B cell (primary cell): Measurements from ENCODE around the gene GIT1. TPM values are rescaled to one million over a fixed set of nuclear protein-coding genes. Genes with fewer than 3 reads are reported as not detected.

Source experiments
- ATAC-seq: fragments of 200-7000 bp; cut with Tn5 transposase; one replicate; pipeline ENCODE4 v1.10.0; 2021; ENCODE audit warnings: low read depth, mild to moderate bottlenecking, moderate number of reproducible peaks, moderate library complexity
- CTCF ChIA-PET: fragments of 350-600 bp; sonication (Branson Sonifier 250); formaldehyde crosslinking; loops from one replicate; lab custom pipeline; 2021; ENCODE audit warnings: antibody characterized with exemption, inconsistent platforms; lab: Charles Lee
- POLR2A ChIA-PET: fragments of 350-600 bp; sonication (Branson Sonifier 250); formaldehyde crosslinking; loops from one replicate; lab custom pipeline; 2021; ENCODE audit warnings: antibody characterized with exemption; lab: Charles Lee
- DNase-seq: peaks from one replicate; pipeline ENCODE4 v3.0.0; 2013
- H2AFZ ChIP-seq: 2 replicates; pipeline ENCODE4 v1.6.1; 2012; ENCODE audit warnings: mild to moderate bottlenecking, low read depth, low read length; ENCODE audit not compliant: insufficient read depth, poor library complexity, severe bottlenecking
- H3K27ac ChIP-seq, 2 donors: 1 replicate in 1 of 2; 2 replicates in 1 of 2; pipeline ENCODE4 v1.5.1; 2012 to 2013; ENCODE audit warnings: low read length in 2 of 2, mild to moderate bottlenecking in 2 of 2, moderate library complexity in 1 of 2
- H3K27me3 ChIP-seq, 4 experiments: fragments of 200-600 bp in 1 of 4; sonication (generic) in 1 of 4; replicated peaks in 1 of 4; 1 replicate in 2 of 4; 2 replicates in 2 of 4; pipeline versions ENCODE4 v1.6.1 to v1.7.0; 2013 to 2016; ENCODE audit warnings: low read length in 3 of 4, mild to moderate bottlenecking in 2 of 4, mixed read lengths in 1 of 4, moderate library complexity in 1 of 4; ENCODE audit not compliant: insufficient read depth in 4 of 4, control insufficient read depth in 3 of 4; ENCODE audit errors: control extremely low read depth in 1 of 4
- H3K36me3 ChIP-seq, 2 experiments: replicated peaks in 1 of 2; 1 replicate in 1 of 2; 2 replicates in 1 of 2; pipeline versions ENCODE4 v1.6.1 to v1.7.1; 2013; ENCODE audit warnings: low read length in 1 of 2; ENCODE audit not compliant: insufficient read depth in 2 of 2, control insufficient read depth in 1 of 2; ENCODE audit errors: control extremely low read depth in 1 of 2, extremely low read depth in 1 of 2
- H3K4me1 ChIP-seq, 2 donors: fragments of 200-600 bp in 1 of 2; sonication (generic) in 1 of 2; 1 replicate in 1 of 2; 2 replicates in 1 of 2; pipeline versions ENCODE4 v1.5.1 to v1.6.1; 2013 to 2017; ENCODE audit warnings: low read length in 2 of 2; ENCODE audit not compliant: control insufficient read depth in 2 of 2, insufficient read depth in 2 of 2
- H3K4me2 ChIP-seq: replicated peaks from 2 replicates; pipeline ENCODE3; 2012; ENCODE audit warnings: mild to moderate bottlenecking, low read depth, low read length; ENCODE audit not compliant: poor library complexity, severe bottlenecking
- H3K4me3 ChIP-seq, 5 experiments: fragments of 200-600 bp in 1 of 5; sonication (generic) in 1 of 5; 1 replicate in 3 of 5; 2 replicates in 2 of 5; pipeline versions ENCODE4 v1.5.1 to v1.7.0; 2011 to 2016; ENCODE audit warnings: low read length in 4 of 5, mild to moderate bottlenecking in 4 of 5, low read depth in 2 of 5, control low read depth in 1 of 5, moderate library complexity in 1 of 5; ENCODE audit not compliant: insufficient read depth in 1 of 5; ENCODE audit errors: control extremely low read depth in 1 of 5, extremely low read depth in 1 of 5
- H3K79me2 ChIP-seq: fragments of 200-600 bp; sonication (generic); one replicate; pipeline ENCODE4 v1.6.0; 2016; ENCODE audit warnings: low read length; ENCODE audit not compliant: control insufficient read depth, insufficient read depth
- H3K9ac ChIP-seq: fragments of 200-600 bp; sonication (generic); 2 replicates; pipeline ENCODE4 v1.6.1; 2017; ENCODE audit warnings: mild to moderate bottlenecking, low read length, moderate library complexity
- H3K9me3 ChIP-seq, 3 donors: one replicate each; pipeline versions ENCODE4 v1.6.1 to v1.7.1; 2013; ENCODE audit warnings: low read length in 2 of 3; ENCODE audit not compliant: control insufficient read depth in 2 of 3, insufficient read depth in 1 of 3; ENCODE audit errors: control extremely low read depth in 1 of 3
- H4K20me1 ChIP-seq: 2 replicates; pipeline ENCODE4 v1.6.0; 2012; ENCODE audit warnings: mild to moderate bottlenecking, low read length; ENCODE audit not compliant: insufficient read depth, control insufficient read depth, poor library complexity, severe bottlenecking
- H3K27ac Mint-ChIP-seq: one replicate; pipeline ENCODE4 v1.8.0; 2021; ENCODE audit warnings: mixed read lengths
- H3K27me3 Mint-ChIP-seq: one replicate; pipeline ENCODE4 v1.8.0; 2021; ENCODE audit warnings: mixed read lengths
- H3K4me1 Mint-ChIP-seq: one replicate; pipeline ENCODE4 v1.8.0; 2021; ENCODE audit warnings: mixed read lengths
- H3K4me3 Mint-ChIP-seq: one replicate; pipeline ENCODE4 v1.8.0; 2021; ENCODE audit warnings: mixed read lengths
- H3K9me3 Mint-ChIP-seq: one replicate; pipeline ENCODE4 v1.8.0; 2022; ENCODE audit warnings: mixed read lengths; ENCODE audit not compliant: insufficient read depth
- EZH2 ChIP-seq: IDR thresholded peaks from 2 replicates; pipeline ENCODE4 v1.6.1; 2012; ENCODE audit warnings: borderline replicate concordance, low read depth, mild to moderate bottlenecking, moderate library complexity, low read length; ENCODE audit not compliant: insufficient read depth, poor library complexity, severe bottlenecking
- WGBS: methylation state at CpG from one replicate; pipeline ENCODE4 v1.1.5; 2013; ENCODE audit warnings: missing lambda C conversion rate; ENCODE audit not compliant: insufficient coverage; 5-methylcytosine and 5-hydroxymethylcytosine counted together
- intact Hi-C: fragments of 100-400 bp; cut with micrococcal nuclease; formaldehyde crosslinking; loops from one replicate; pipeline ENCODE4 v1.10.0; 2022
- polyA plus RNA-seq: library from polyadenylated mRNA; depleted of rRNA; stranded (reverse); fragments of >200 nt; gene quantifications from 2 replicates; pipeline ENCODE4 v1.2.3, GENCODE V29; 2012
- total RNA-seq, 2 donors: library from RNA; stranded (reverse); fragments of 120-200 nt in 1 of 2; gene quantifications; 1 replicate in 1 of 2; 2 replicates in 1 of 2; pipeline versions ENCODE4 v1.2.3 to v1.2.4, GENCODE V29; 2013 to 2022
- TF ChIP-seq, protein P1 (sequence below): fragments of 200-600 bp; IDR thresholded peaks from one replicate; pipeline ENCODE4 v1.8.0; 2022; ENCODE audit warnings: antibody characterized with exemption, mild to moderate bottlenecking

Gene GIT1
- total and polyA plus RNA-seq, 2 donors (not counting 1 experiment from before 2014, with no cell fraction given) = 49.3 to 61.9 TPM

GRCh38 chr17:29561554-29562517 lies 27.6 kb downstream of the GIT1 start:
- POLR2A ChIA-PET = interaction anchor here (0.6 to 1.7 kb wide), 4 partner anchors 8 to 55 kb away, joined by 3 to 5 read pairs (median 3); no protein-coding TSS in a partner anchor
- peak overlapping the region; percentile 67 for H3K4me2 ChIP-seq
- Mint-ChIP-seq H3K4me3 (peak overlapping the region; percentile 87), H3K27me3 (no peaks in the 10 kb centered on the region), H3K9me3 (no peaks in the 10 kb centered on the region), H3K4me1 (peaks cover 77% of the 10 kb centered on the region), H3K27ac (peak overlapping the region; percentile 97)
- no peak overlapping the region for H2AFZ ChIP-seq
- H3K9me3 ChIP-seq = no peaks in the 10 kb centered on the region
- H3K9ac ChIP-seq = peak overlapping the region; percentile 10
- ATAC-seq = peak; percentile 36
- H3K27ac ChIP-seq = peak overlapping the region; percentile 60 to 74
- H3K36me3 ChIP-seq = peaks cover 0 to 9% of the 10 kb centered on the region in 2 experiments
- peaks cover 26% of the 10 kb centered on the region for H3K79me2 ChIP-seq
- CTCF ChIA-PET = interaction anchor here (0.6 to 7.9 kb wide), 9 partner anchors 10 to 416 kb away, joined by 3 to 39 read pairs (median 5); no protein-coding TSS in a partner anchor
- H3K27me3 ChIP-seq = no peaks in the 10 kb centered on the region
- H3K4me3 ChIP-seq = peak overlapping the region in 1 of 5 experiments; percentile 47
- intact Hi-C loops = loop anchor here (2.0 to 10.0 kb wide), 4 partner anchors 25 to 917 kb away; partner anchors contain the start of genes BLTP2 and PHF12
- DNase-seq = peak; percentile 71
- 48% methylated on average over 17 of the region's 17 CpGs for WGBS
- H4K20me1 ChIP-seq = no peaks in the 10 kb centered on the region
- peaks cover 82 to 93% of the 10 kb centered on the region in 2 donors for H3K4me1 ChIP-seq
- TF ChIP-seq, protein P1, sequence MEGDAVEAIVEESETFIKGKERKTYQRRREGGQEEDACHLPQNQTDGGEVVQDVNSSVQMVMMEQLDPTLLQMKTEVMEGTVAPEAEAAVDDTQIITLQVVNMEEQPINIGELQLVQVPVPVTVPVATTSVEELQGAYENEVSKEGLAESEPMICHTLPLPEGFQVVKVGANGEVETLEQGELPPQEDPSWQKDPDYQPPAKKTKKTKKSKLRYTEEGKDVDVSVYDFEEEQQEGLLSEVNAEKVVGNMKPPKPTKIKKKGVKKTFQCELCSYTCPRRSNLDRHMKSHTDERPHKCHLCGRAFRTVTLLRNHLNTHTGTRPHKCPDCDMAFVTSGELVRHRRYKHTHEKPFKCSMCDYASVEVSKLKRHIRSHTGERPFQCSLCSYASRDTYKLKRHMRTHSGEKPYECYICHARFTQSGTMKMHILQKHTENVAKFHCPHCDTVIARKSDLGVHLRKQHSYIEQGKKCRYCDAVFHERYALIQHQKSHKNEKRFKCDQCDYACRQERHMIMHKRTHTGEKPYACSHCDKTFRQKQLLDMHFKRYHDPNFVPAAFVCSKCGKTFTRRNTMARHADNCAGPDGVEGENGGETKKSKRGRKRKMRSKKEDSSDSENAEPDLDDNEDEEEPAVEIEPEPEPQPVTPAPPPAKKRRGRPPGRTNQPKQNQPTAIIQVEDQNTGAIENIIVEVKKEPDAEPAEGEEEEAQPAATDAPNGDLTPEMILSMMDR = no peak
- no peak for TF ChIP-seq EZH2
